GM12872 (cell line): Measurements from ENCODE around the gene WHRN.

Experiments
- CTCF ChIP-seq: IDR thresholded peaks from 3 replicates; pipeline ENCODE4 v1.5.1; 2011; ENCODE audit warnings: low read depth, mild to moderate bottlenecking, low read length, moderate library complexity; ENCODE audit not compliant: insufficient read depth

WHRN gene

GRCh38 chr9:114480746-114481435, 24.4 kb downstream of the WHRN start:
- TF ChIP-seq CTCF: no peak

GRCh38 chr9:114478871-114479270, 26.4 kb downstream of the WHRN start:
- no peak for TF ChIP-seq CTCF

- TF ChIP-seq CTCF: no peak
Observed at GRCh38 chr9:114478459-114478858, 26.8 kb downstream of the WHRN start.

GRCh38 chr9:114477642-114478041, 27.6 kb downstream of the WHRN start:
- TF ChIP-seq CTCF: no peak

- no peak for TF ChIP-seq CTCF
Observed at GRCh38 chr9:114476891-114477469, 28.3 kb downstream of the WHRN start.

GRCh38 chr9:114475412-114476135, 29.7 kb downstream of the WHRN start:
- no peak for TF ChIP-seq CTCF

GRCh38 chr9:114474425-114474824, 30.8 kb downstream of the WHRN start:
- TF ChIP-seq CTCF: no peak
